Endothelial cell (in vitro differentiated cells): ENCODE data around the gene FKBP14. TPM values are rescaled to one million over a fixed set of nuclear protein-coding genes. Genes with fewer than 3 reads are reported as not detected.

Experiments used
- DNase-seq: peaks from one replicate; pipeline ENCODE4 v3.0.0; 2021; ENCODE audit warnings: low spot score
- H3K27ac Mint-ChIP-seq: one replicate; pipeline ENCODE4 v1.8.0; 2021; ENCODE audit warnings: mixed read lengths, inconsistent platforms; ENCODE audit not compliant: unreplicated experiment
- H3K27me3 Mint-ChIP-seq: one replicate; pipeline ENCODE4 v1.8.0; 2021; ENCODE audit warnings: mild to moderate bottlenecking, moderate library complexity, mixed read lengths, inconsistent platforms; ENCODE audit not compliant: unreplicated experiment
- H3K36me3 Mint-ChIP-seq: one replicate; pipeline ENCODE4 v1.8.0; 2021; ENCODE audit warnings: mild to moderate bottlenecking, low read depth, mixed read lengths, inconsistent platforms; ENCODE audit not compliant: unreplicated experiment
- H3K4me1 Mint-ChIP-seq: one replicate; pipeline ENCODE4 v1.8.0; 2021; ENCODE audit warnings: mild to moderate bottlenecking, mixed read lengths, inconsistent platforms; ENCODE audit not compliant: unreplicated experiment
- H3K4me3 Mint-ChIP-seq: one replicate; pipeline ENCODE4 v1.8.0; 2021; ENCODE audit warnings: mild to moderate bottlenecking, mixed read lengths, inconsistent platforms; ENCODE audit not compliant: unreplicated experiment
- H3K9me3 Mint-ChIP-seq: one replicate; pipeline ENCODE4 v1.8.0; 2021; ENCODE audit warnings: mixed read lengths, inconsistent platforms; ENCODE audit not compliant: unreplicated experiment
- CTCF ChIP-seq: fragments of 200-600 bp; sonication (generic); IDR thresholded peaks from one replicate; pipeline ENCODE4 v1.5.0; 2021; ENCODE audit warnings: antibody characterized with exemption; ENCODE audit not compliant: unreplicated experiment
- total RNA-seq: library from RNA; stranded (reverse); fragmentation: NEBNext Ultra II Directional; extraction: Animal tissue kit (Norgen Biotek cat#: 25700); gene quantifications from one replicate; pipeline ENCODE4 v1.2.1, GENCODE V29; 2021; ENCODE audit not compliant: unreplicated experiment

FKBP14 gene
- total RNA-seq, 1 donor from 2014 or later = 15.1 TPM

GRCh38 chr7:29975561-29975960, 50.9 kb downstream of the FKBP14 start:
- no peak for DNase-seq
- no peaks in the 10 kb centered on the region for H3K27me3 Mint-ChIP-seq
- TF ChIP-seq CTCF = no peak
- H3K4me1 Mint-ChIP-seq = peaks cover 13% of the 10 kb centered on the region
- no peak overlapping the region for H3K27ac Mint-ChIP-seq
- no peaks in the 10 kb centered on the region for H3K36me3 Mint-ChIP-seq
- no peak overlapping the region for H3K4me3 Mint-ChIP-seq
- no peaks in the 10 kb centered on the region for H3K9me3 Mint-ChIP-seq

GRCh38 chr7:29974286-29974685, 52.2 kb downstream of the FKBP14 start:
- H3K27ac Mint-ChIP-seq = no peak overlapping the region
- H3K4me3 Mint-ChIP-seq = no peak overlapping the region
- no peaks in the 10 kb centered on the region for H3K9me3 Mint-ChIP-seq
- H3K4me1 Mint-ChIP-seq = peaks cover 16% of the 10 kb centered on the region
- TF ChIP-seq CTCF = no peak
- H3K27me3 Mint-ChIP-seq = no peaks in the 10 kb centered on the region
- H3K36me3 Mint-ChIP-seq = no peaks in the 10 kb centered on the region
- DNase-seq = no peak

- no peak for TF ChIP-seq CTCF
- H3K27me3 Mint-ChIP-seq = no peaks in the 10 kb centered on the region
- no peak for DNase-seq
- H3K4me1 Mint-ChIP-seq = peaks cover 16% of the 10 kb centered on the region
- peaks cover 4% of the 10 kb centered on the region for H3K36me3 Mint-ChIP-seq
- no peak overlapping the region for H3K4me3 Mint-ChIP-seq
- no peak overlapping the region for H3K27ac Mint-ChIP-seq
- H3K9me3 Mint-ChIP-seq = no peaks in the 10 kb centered on the region
Measured at GRCh38 chr7:29972315-29972669, 54.2 kb downstream of the FKBP14 start.

- no peaks in the 10 kb centered on the region for H3K27me3 Mint-ChIP-seq
- no peaks in the 10 kb centered on the region for H3K9me3 Mint-ChIP-seq
- peaks cover 4% of the 10 kb centered on the region for H3K36me3 Mint-ChIP-seq
- TF ChIP-seq CTCF = no peak
- peaks cover 13% of the 10 kb centered on the region for H3K4me1 Mint-ChIP-seq
- H3K4me3 Mint-ChIP-seq = no peak overlapping the region
- DNase-seq = no peak
- no peak overlapping the region for H3K27ac Mint-ChIP-seq
Measured at GRCh38 chr7:29971566-29972314, 54.8 kb downstream of the FKBP14 start.

- peaks cover 11% of the 10 kb centered on the region for H3K4me1 Mint-ChIP-seq
- H3K4me3 Mint-ChIP-seq = no peak overlapping the region
- no peak for DNase-seq
- peaks cover 6% of the 10 kb centered on the region for H3K36me3 Mint-ChIP-seq
- peak overlapping the region; percentile 16 for H3K27ac Mint-ChIP-seq
- no peaks in the 10 kb centered on the region for H3K9me3 Mint-ChIP-seq
- TF ChIP-seq CTCF = no peak
- peaks cover 2% of the 10 kb centered on the region for H3K27me3 Mint-ChIP-seq
Measured at GRCh38 chr7:29970158-29970557, 56.3 kb downstream of the FKBP14 start.
